GM18505 (cell line): ENCODE measurements around the gene CALML3.

Source experiments
- ATAC-seq: cut with Tn5 transposase; IDR thresholded peaks from one replicate; pipeline ENCODE4 v1.9.1; 2021; ENCODE audit not compliant: unreplicated experiment
- POLR2A ChIP-seq: IDR thresholded peaks from 4 replicates; pipeline ENCODE4 v1.6.1; 2011; ENCODE audit warnings: borderline replicate concordance; ENCODE audit not compliant: insufficient read depth, insufficient read length; ENCODE audit errors: extremely low read depth

CALML3 gene

DNA sequence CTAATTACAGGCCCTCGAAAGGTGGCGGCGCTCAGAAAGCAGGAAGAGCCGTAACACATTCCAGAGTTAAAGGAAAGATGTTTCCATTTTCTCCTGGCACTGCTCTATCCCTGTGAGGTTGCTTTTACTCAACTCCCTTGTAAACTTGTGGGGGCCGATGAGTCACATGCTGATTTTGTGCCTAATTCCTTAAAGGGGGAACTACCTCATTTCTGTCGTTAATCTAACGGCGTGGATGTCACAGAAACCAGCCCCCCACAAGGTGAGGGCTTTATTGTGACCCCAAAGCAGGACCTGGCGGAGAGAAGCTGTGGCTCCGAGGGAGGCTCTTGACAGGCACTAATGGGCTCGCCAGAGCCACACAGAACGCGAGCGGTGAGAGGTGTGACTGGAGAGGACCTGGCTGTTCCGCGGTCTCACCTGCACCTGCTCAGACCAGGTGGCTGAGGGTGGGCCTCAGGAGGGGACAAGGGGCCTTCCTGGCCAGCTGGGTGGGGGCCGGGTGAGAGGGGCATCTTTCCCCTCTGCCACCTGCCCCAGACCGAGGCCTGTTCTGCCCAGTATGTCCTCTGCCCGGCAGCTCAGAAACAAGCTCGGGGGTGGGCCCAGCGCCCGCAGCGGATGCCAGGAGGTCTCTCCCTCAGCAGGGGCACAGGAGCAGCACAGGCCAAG lies 50.9 kb downstream of the CALML3 start:
- no peak for ATAC-seq
- no peak for TF ChIP-seq POLR2A

DNA sequence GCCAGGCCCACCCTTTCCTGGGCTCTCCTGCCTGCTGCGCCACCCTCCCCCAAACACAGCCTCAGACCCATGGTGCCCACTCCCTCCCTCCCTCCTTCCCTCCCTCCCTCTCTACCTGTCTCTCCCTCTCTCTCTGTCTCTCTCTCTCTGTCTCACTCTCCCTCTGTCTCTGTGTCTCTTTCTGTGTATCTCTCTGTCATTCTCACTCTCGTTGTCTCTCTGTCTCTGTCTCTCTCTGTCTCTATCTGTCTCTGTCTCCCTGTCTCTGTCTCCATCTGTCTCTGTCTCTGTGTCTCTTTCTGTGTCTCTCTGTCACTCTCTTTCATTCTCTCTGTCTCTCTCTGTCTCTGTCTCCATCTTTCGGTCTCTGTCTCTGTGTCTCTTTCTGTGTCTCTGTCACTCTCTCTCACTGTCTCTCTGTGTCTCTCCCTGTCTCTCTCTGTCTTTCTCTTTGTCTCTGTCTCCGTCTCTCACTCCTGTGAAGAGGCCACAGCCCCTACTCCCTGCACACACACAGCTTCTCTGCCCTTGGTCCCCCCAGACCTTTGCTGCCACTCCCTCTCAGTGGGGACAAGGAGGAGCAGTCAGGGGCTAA lies 51.5 kb downstream of the CALML3 start:
- no peak for TF ChIP-seq POLR2A
- no peak for ATAC-seq
